K562 (cell line): Measurements from ENCODE around the gene ANAPC16. TPM values are rescaled to one million over a fixed set of nuclear protein-coding genes. Genes with fewer than 3 reads are reported as not detected.

ENCODE experiments used
- ATAC-seq: fragments of 200-7000 bp; cut with Tn5 transposase; 3 replicates; pipeline ENCODE4 v1.9.1; 2020; ENCODE audit warnings: moderate library complexity
- BruUV-seq: library from RNA; stranded (reverse); fragments of 400-500 nt; replicated peaks from 2 replicates; lab custom pipeline; 2021; lab: Mats Ljungman, UMichigan
- CTCF ChIA-PET: fragments of 300-600 bp; formaldehyde crosslinking; extraction: SDS; loops from one replicate; lab custom pipeline; 2021; ENCODE audit warnings: low intra/inter-chr PET ratio; lab: Yijun Ruan, JAX
- POLR2A ChIA-PET: fragments of 300-600, 350-650 bp; sonication (Branson Sonifier 250); formaldehyde crosslinking; extraction: SDS; loops from one replicate; lab custom pipeline; 2021; ENCODE audit warnings: antibody characterized with exemption, inconsistent platforms; lab: Yijun Ruan, JAX
- DNase-seq, 4 experiments: peaks; one replicate each; pipeline versions ENCODE4 v3.0.0 to v3.0.0-alpha.2; 2011 to 2018; ENCODE audit warnings: low spot score in 3 of 4, mixed read lengths in 3 of 4; ENCODE audit errors: extremely low read depth in 1 of 4
- FAIRE-seq: peaks from 2 replicates; lab custom pipeline; 2011; peaks lifted over from hg19 to GRCh38; lab: Jason Lieb, UNC
- H2AFZ ChIP-seq: 2 replicates; pipeline ENCODE4 v1.6.0; 2011; ENCODE audit warnings: low read depth, low read length, control low read depth, inconsistent platforms
- H3K27ac ChIP-seq: fragments of 200-600 bp; 3 replicates; pipeline ENCODE4 v1.8.0; 2011; ENCODE audit warnings: low read depth, mild to moderate bottlenecking, control low read depth, inconsistent platforms, low read length, moderate library complexity, mixed read lengths; ENCODE audit errors: extremely low read depth
- H3K27me3 ChIP-seq, 2 experiments: fragments of 300-600 bp in 1 of 2; 2 replicates in 1 of 2; 3 replicates in 1 of 2; pipeline versions ENCODE4 v1.6.0 to v1.8.0; 2011; ENCODE audit warnings: inconsistent platforms in 2 of 2, low read length in 2 of 2, mild to moderate bottlenecking in 1 of 2, mixed read lengths in 1 of 2, moderate library complexity in 1 of 2; ENCODE audit not compliant: control insufficient read depth in 2 of 2, insufficient read depth in 2 of 2
- H3K36me3 ChIP-seq: fragments of 300-600 bp; 3 replicates; pipeline ENCODE4 v1.8.0; 2011; ENCODE audit warnings: mild to moderate bottlenecking, low read length, inconsistent platforms; ENCODE audit not compliant: control insufficient read depth, insufficient read depth
- H3K4me1 ChIP-seq, 2 experiments: fragments of 200-600 bp in 1 of 2; replicated peaks in 1 of 2; 2 replicates in 1 of 2; 3 replicates in 1 of 2; pipeline versions ENCODE4 v1.5.1 to v1.8.0; 2011; ENCODE audit warnings: inconsistent platforms in 2 of 2, low read length in 2 of 2, mild to moderate bottlenecking in 1 of 2, mixed read lengths in 1 of 2, moderate library complexity in 1 of 2; ENCODE audit not compliant: control insufficient read depth in 2 of 2, insufficient read depth in 2 of 2
- H3K4me2 ChIP-seq: 2 replicates; pipeline ENCODE4 v1.6.1; 2011; ENCODE audit warnings: low read length, control low read depth, inconsistent platforms, mixed read lengths; ENCODE audit not compliant: insufficient read depth
- H3K4me3 ChIP-seq: fragments of 200-600 bp; sonication (generic), shearing (Covaris generic); 2 replicates; pipeline ENCODE4 v1.5.1; 2016; ENCODE audit warnings: control low read depth, inconsistent platforms
- H3K79me2 ChIP-seq: fragments of 200-600 bp; 3 replicates; pipeline ENCODE4 v1.8.0; 2011; ENCODE audit warnings: low read length, inconsistent platforms; ENCODE audit not compliant: control insufficient read depth, insufficient read depth
- H3K9ac ChIP-seq, 2 experiments: 2 replicates each; pipeline versions ENCODE4 v1.6.0 to v1.6.1; 2011; ENCODE audit warnings: low read depth in 2 of 2, low read length in 2 of 2, control low read depth in 1 of 2, inconsistent platforms in 1 of 2, mild to moderate bottlenecking in 1 of 2, mixed read lengths in 1 of 2; ENCODE audit not compliant: insufficient read depth in 1 of 2
- H3K9me1 ChIP-seq: one replicate; pipeline ENCODE4 v1.6.0; 2011; ENCODE audit warnings: inconsistent platforms, mild to moderate bottlenecking, low read length, moderate library complexity; ENCODE audit not compliant: control insufficient read depth, insufficient read depth
- H3K9me3 ChIP-seq: replicated peaks from 2 replicates; pipeline ENCODE4 v1.5.1; 2011; ENCODE audit warnings: low read depth, low read length, inconsistent platforms; ENCODE audit not compliant: control insufficient read depth, insufficient read depth
- H4K20me1 ChIP-seq: replicated peaks from 2 replicates; pipeline ENCODE4 v1.6.1; 2011; ENCODE audit warnings: low read length, inconsistent platforms, mixed read lengths; ENCODE audit not compliant: control insufficient read depth, insufficient read depth
- CC2D1A ChIP-seq: fragments of 450-650 bp; IDR thresholded peaks from 2 replicates; pipeline ENCODE4 v1.6.1; 2017; ENCODE audit warnings: mild to moderate bottlenecking
- LEF1 ChIP-seq: fragments of 450-650 bp; IDR thresholded peaks from 2 replicates; pipeline ENCODE4 v1.6.1; 2016; ENCODE audit warnings: mild to moderate bottlenecking
- NFIC ChIP-seq: fragments of 450-650 bp; IDR thresholded peaks from 2 replicates; pipeline ENCODE4 v1.6.1; 2017; ENCODE audit warnings: mild to moderate bottlenecking, inconsistent platforms
- POLR2G ChIP-seq: fragments of 200-400 bp; formaldehyde crosslinking; IDR thresholded peaks from 2 replicates; pipeline ENCODE4 v1.6.1; 2017; ENCODE audit warnings: low read depth, mild to moderate bottlenecking, antibody characterized with exemption, low read length, moderate library complexity
- POLR3G ChIP-seq: IDR thresholded peaks from 2 replicates; pipeline ENCODE4 v1.6.1; 2011; ENCODE audit not compliant: insufficient read length, insufficient replicate concordance; ENCODE audit errors: extremely low read depth
- PTTG1 ChIP-seq: fragments of 450-650 bp; IDR thresholded peaks from 2 replicates; pipeline ENCODE4 v1.6.1; 2016; ENCODE audit warnings: low read depth, mild to moderate bottlenecking, missing genetic modification characterization, missing compliant biosample characterization
- SETDB1 ChIP-seq: IDR thresholded peaks from one replicate; pipeline ENCODE4 v1.6.1; 2012; ENCODE audit warnings: low read length, control low read depth, inconsistent platforms
- SMAD4 ChIP-seq: fragments of 250-450 bp; sonication (Bioruptor Pico); conservative IDR thresholded peaks from 2 replicates; pipeline ENCODE4 v1.8.0; 2021; ENCODE audit warnings: inconsistent platforms, mild to moderate bottlenecking, moderate library complexity
- ZNF3 ChIP-seq: fragments of 250-450 bp; sonication (Bioruptor Pico); IDR thresholded peaks from 2 replicates; pipeline ENCODE4 v1.5.0; 2021; ENCODE audit warnings: mild to moderate bottlenecking, moderate library complexity
- ZNF41 ChIP-seq: fragments of 250-450 bp; sonication (Bioruptor Pico); conservative IDR thresholded peaks from 2 replicates; pipeline ENCODE4 v1.4.0; 2020; ENCODE audit warnings: mild to moderate bottlenecking
- ZNF431 ChIP-seq: sonication (generic); formaldehyde crosslinking; IDR thresholded peaks from 2 replicates; pipeline ENCODE4 v1.8.0; 2022; ENCODE audit warnings: mild to moderate bottlenecking, missing genetic modification reagents
- ZNF707 ChIP-seq: fragments of 250-450 bp; sonication (Bioruptor Pico); conservative IDR thresholded peaks from 2 replicates; pipeline ENCODE4 v1.8.0; 2022; ENCODE audit warnings: inconsistent platforms, mild to moderate bottlenecking, moderate library complexity
- WGBS: fragments of 100-300 bp; shearing (Covaris generic); methylation state at CpG from one replicate; pipeline ENCODE4 v1.1.6; 2016; ENCODE audit warnings: low coverage, mixed read lengths; ENCODE audit not compliant: insufficient coverage; ENCODE audit errors: missing lambda C conversion rate; 5-methylcytosine and 5-hydroxymethylcytosine counted together
- in situ Hi-C: fragments of 300-500 bp; cut with MboI; formaldehyde crosslinking; loops from 4 replicates; pipeline ENCODE4 v1.15.0; 2018; ENCODE audit warnings: inconsistent platforms, mixed read lengths
- intact Hi-C: fragments of 100-400 bp; cut with micrococcal nuclease; formaldehyde crosslinking; loops from 2 replicates; pipeline ENCODE4 v1.14.2; 2022
- polyA plus RNA-seq, 8 experiments: library from polyadenylated mRNA; depleted of rRNA in 4 of 8; stranded (reverse) in 5 of 8; unstranded in 3 of 8; fragments of >200 nt; fragmentation: Nextera tagmentation in 2 of 8; fragmentation: Illumina TruSeq in 1 of 8; extraction: Ambion mirVana in 2 of 8; extraction: Trizol in 1 of 8; gene quantifications; 2 replicates each; pipeline versions ENCODE4 v1.2.1 to v1.2.3, GENCODE V29; 2011 to 2014; ENCODE audit warnings: inconsistent platforms in 1 of 8, missing spikeins in 1 of 8
- total RNA-seq, 7 experiments: library from RNA; depleted of rRNA in 6 of 7; stranded (reverse); fragments of >200 nt in 6 of 7; fragmentation: Illumina TruSeq in 2 of 7; extraction: Trizol in 2 of 7; gene quantifications; 2 replicates each; pipeline versions ENCODE4 v1.2.1 to v1.2.3, GENCODE V29; 2011 to 2021; ENCODE audit warnings: low replicate concordance in 1 of 7

ANAPC16 gene
- total and polyA plus RNA-seq, 9 of the 15 experiments (the other 6 are each of a cell fraction or from before 2014, with no cell fraction given): 42.6 to 208 (median 108) TPM

DNA sequence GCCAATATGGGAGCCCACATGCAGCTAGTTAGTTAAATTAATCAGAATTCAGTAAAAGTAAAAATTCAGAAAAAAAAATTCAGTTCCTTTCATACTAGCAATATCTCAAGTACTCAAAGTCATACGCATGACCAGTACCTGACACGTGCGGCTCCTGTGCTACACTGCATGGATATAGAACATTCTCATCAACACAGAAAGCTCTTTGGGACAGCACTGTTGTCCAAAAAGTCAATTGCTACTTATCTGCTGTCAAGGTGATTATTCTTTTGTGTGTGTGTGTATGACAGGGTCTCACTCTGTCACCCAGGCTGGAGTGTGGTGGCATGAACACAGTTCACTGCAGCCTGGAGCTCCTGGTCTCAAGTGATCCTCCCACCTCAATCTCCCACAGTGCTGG lies 14.9 kb upstream of the ANAPC16 start:
- Histone ChIP-seq H3K36me3 (peaks cover 33% of the 10 kb centered on the region), H2AFZ (no peak overlapping the region), H3K4me2 (no peak overlapping the region), H3K4me1 (no peaks in the 10 kb centered on the region), H3K9me1 (no peaks in the 10 kb centered on the region), H3K4me3 (no peak overlapping the region), H3K9ac (no peak overlapping the region), H3K27me3 (no peaks in the 10 kb centered on the region), H4K20me1 (no peaks in the 10 kb centered on the region), H3K79me2 (no peaks in the 10 kb centered on the region), H3K27ac (no peak overlapping the region), H3K9me3 (no peaks in the 10 kb centered on the region)
- no peak for FAIRE-seq
- BruUV-seq: no TSS peak
- intact Hi-C loops (no loop called here), in situ Hi-C loops (no loop called here)
- ChIA-PET CTCF (no interaction called here), POLR2A (interaction anchor here (0.8 to 1.3 kb wide), 3 partner anchors 9 to 73 kb away, joined by 4 to 5 read pairs (median 4); partner anchors contain the start of gene DDIT4)
- no peak for TF ChIP-seq CC2D1A
- TF ChIP-seq PTTG1 (tag): no peak
- no peak for TF ChIP-seq ZNF3 (CRISPR knock-in tag)
- TF ChIP-seq SMAD4 (CRISPR knock-in tag): no peak
- TF ChIP-seq ZNF41 (CRISPR knock-in tag): no peak
- TF ChIP-seq SETDB1: no peak
- no peak for TF ChIP-seq NFIC
- no peak for TF ChIP-seq LEF1
- TF ChIP-seq POLR3G: no peak
- no peak for TF ChIP-seq ZNF707 (CRISPR knock-in tag)
- no peak for TF ChIP-seq ZNF431 (CRISPR knock-in tag)
- TF ChIP-seq POLR2G: no peak
- ATAC-seq: no peak
- WGBS: 95% methylated on average over 3 of the region's 3 CpGs
- no peak for DNase-seq
